ENCODE measurements around the gene ARHGEF40.

- TF ChIP-seq POLR2A (IDR thresholded peaks at IDR 0.05; ENCODE audit: low read depth, low read length) = no peak
- TF ChIP-seq POLR2AphosphoS5 (IDR thresholded peaks at IDR 0.05; ENCODE audit: low read depth, low read length) = no peak
- TF ChIP-seq TAF1 (IDR thresholded peaks at IDR 0.05; ENCODE audit: borderline replicate concordance, low read depth, low read length) = no peak
Observed at GRCh38 chr14:21106176-21106497, 36.0 kb downstream of the ARHGEF40 start.

Measured in GM12892 (cell line).